Gastrocnemius medialis (tissue), 4 donors: ENCODE results near the gene LRRC1. TPM values are rescaled to one million over a fixed set of nuclear protein-coding genes. Genes with fewer than 3 reads are reported as not detected.

Source experiments
- ATAC-seq, 2 donors: fragments of 150-250 bp; one replicate each; pipeline ENCODE4 v1.9.1; 2016
- DNase-seq, 2 donors: peaks; one replicate each; pipeline ENCODE4 v3.0.0-alpha.2; 2019
- H3K27ac ChIP-seq, 4 donors: fragments of 200-600 bp; sonication (generic); 1 replicate in 1 of 4; 2 replicates in 3 of 4; pipeline ENCODE4 v1.5.1; 2016 to 2018; ENCODE audit warnings: mild to moderate bottlenecking in 2 of 4, moderate library complexity in 1 of 4
- H3K27me3 ChIP-seq, 3 donors: fragments of 200-600 bp; sonication (generic) in 2 of 3; 1 replicate in 1 of 3; 2 replicates in 2 of 3; pipeline versions ENCODE4 v1.5.1 to v1.6.0; 2016 to 2019; ENCODE audit warnings: mild to moderate bottlenecking in 1 of 3, moderate library complexity in 1 of 3
- H3K36me3 ChIP-seq, 2 donors: fragments of 200-600 bp; sonication (generic) in 1 of 2; one replicate each; pipeline ENCODE4 v1.5.1; 2017 to 2018
- H3K4me1 ChIP-seq, 2 donors: fragments of 200-600 bp; sonication (generic) in 1 of 2; one replicate each; pipeline ENCODE4 v1.5.1; 2016 to 2017; ENCODE audit warnings: mild to moderate bottlenecking in 2 of 2
- H3K4me3 ChIP-seq, 4 donors: fragments of 200-600 bp; sonication (generic) in 3 of 4; 1 replicate in 1 of 4; 2 replicates in 3 of 4; pipeline ENCODE4 v1.5.1; 2016 to 2019; ENCODE audit warnings: mild to moderate bottlenecking in 2 of 4
- H3K9me3 ChIP-seq, 3 donors: fragments of 200-600 bp; sonication (generic) in 2 of 3; 1 replicate in 1 of 3; 2 replicates in 2 of 3; pipeline ENCODE4 v1.5.1; 2016 to 2019
- CTCF ChIP-seq, 5 experiments: fragments of 450-650 bp in 3 of 5; fragments of 200-600 bp in 2 of 5; sonication (generic) in 2 of 5; IDR thresholded peaks in 4 of 5; conservative IDR thresholded peaks in 1 of 5; 1 replicate in 4 of 5; 2 replicates in 1 of 5; pipeline ENCODE4 v1.5.1; 2016 to 2019; ENCODE audit warnings: antibody characterized with exemption in 5 of 5, mild to moderate bottlenecking in 3 of 5, moderate library complexity in 3 of 5
- POLR2A ChIP-seq, 2 donors: fragments of 450-650 bp; IDR thresholded peaks; one replicate each; pipeline ENCODE4 v1.6.1; 2017; ENCODE audit warnings: antibody characterized with exemption in 2 of 2, mild to moderate bottlenecking in 2 of 2, moderate library complexity in 2 of 2
- in situ Hi-C, 4 donors: fragments of 200-750 bp; cut with MboI; loops; one replicate each; pipeline versions ENCODE4 v1.15.0 to v1.8.0; 2017; ENCODE audit warnings: low sequenced_read_pairs in 4 of 4
- intact Hi-C: fragments of 100-400 bp; cut with DNase I; formaldehyde crosslinking; loops from one replicate; pipeline ENCODE4 v1.15.1; 2023; ENCODE audit warnings: low total_unique reads
- total RNA-seq, 4 donors: library from RNA; depleted of rRNA; stranded (reverse); fragments of >200 nt; gene quantifications; one replicate each; pipeline versions ENCODE4 v1.1.0 to v1.2.3, GENCODE V29; 2016

The LRRC1 gene
- total RNA-seq, 4 donors from 2014 or later: 0.67 to 8.5 (median 2.4) TPM

- ATAC-seq (no peak), DNase-seq (no peak)
- Histone ChIP-seq H3K27ac (no peak overlapping the region), H3K4me1 (no peaks in the 10 kb centered on the region), H3K9me3 (peaks cover 0 to 10% (median 0%) of the 10 kb centered on the region in 3 donors), H3K36me3 (no peaks in the 10 kb centered on the region), H3K27me3 (peaks cover 0 to 10% (median 7%) of the 10 kb centered on the region in 3 donors), H3K4me3 (no peak overlapping the region)
- TF ChIP-seq POLR2A (IDR thresholded peaks at IDR 0.05): no peak
- no peak for TF ChIP-seq CTCF (IDR thresholded peaks at IDR 0.05 in 4 of 5, conservative IDR thresholded peaks at IDR 0.05 in 1 of 5)
- intact Hi-C loops: no loop called here
- in situ Hi-C loops: no loop called here
Measured at GRCh38 chr6:53786832-53787231, 8.0 kb upstream of the LRRC1 start.

GRCh38 chr6:53790886-53791285 is 3.9 kb upstream of the LRRC1 start:
- no peak overlapping the region for H3K4me3 ChIP-seq
- ATAC-seq: no peak
- peaks cover 19 to 20% of the 10 kb centered on the region in 2 donors for H3K4me1 ChIP-seq
- TF ChIP-seq POLR2A (IDR thresholded peaks at IDR 0.05) (no peak), CTCF (IDR thresholded peaks at IDR 0.05 in 4 of 5, conservative IDR thresholded peaks at IDR 0.05 in 1 of 5) (no peak)
- H3K27me3 ChIP-seq: peaks cover 26 to 36% (median 35%) of the 10 kb centered on the region in 3 donors
- no peak for DNase-seq
- no peaks in the 10 kb centered on the region for H3K36me3 ChIP-seq
- H3K27ac ChIP-seq: no peak overlapping the region
- in situ Hi-C loops (no loop called here), intact Hi-C loops (loop anchor here (10.0 kb wide), 1 partner anchor 164 kb away; no protein-coding TSS in a partner anchor)
- peaks cover 0 to 10% (median 0%) of the 10 kb centered on the region in 3 donors for H3K9me3 ChIP-seq

- TF ChIP-seq CTCF (IDR thresholded peaks at IDR 0.05 in 4 of 5, conservative IDR thresholded peaks at IDR 0.05 in 1 of 5): no peak
- no peak for TF ChIP-seq POLR2A (IDR thresholded peaks at IDR 0.05)
- in situ Hi-C loops: no loop called here
- no peak for ATAC-seq
- no peak for DNase-seq
- peaks cover 0 to 10% (median 0%) of the 10 kb centered on the region in 3 donors for H3K9me3 ChIP-seq
- no peaks in the 10 kb centered on the region for H3K36me3 ChIP-seq
- peaks cover 28 to 36% (median 36%) of the 10 kb centered on the region in 3 donors for H3K27me3 ChIP-seq
- intact Hi-C loops: loop anchor here (10.0 kb wide), 1 partner anchor 163 kb away; no protein-coding TSS in a partner anchor
- peaks cover 20 to 21% of the 10 kb centered on the region in 2 donors for H3K4me1 ChIP-seq
- H3K27ac ChIP-seq: no peak overlapping the region
- no peak overlapping the region for H3K4me3 ChIP-seq
Measured at GRCh38 chr6:53792016-53792415, 2.8 kb upstream of the LRRC1 start.

- in situ Hi-C loops: no loop called here
Measured at GRCh38 chr6:53792973-53793317, 1.9 kb upstream of the LRRC1 start.

More at GRCh38 chr6:53792973-53793317, 1.9 kb upstream of the LRRC1 start:
- no peak overlapping the region for H3K27ac ChIP-seq
- intact Hi-C loops: loop anchor here (10.0 kb wide), 1 partner anchor 162 kb away; no protein-coding TSS in a partner anchor
- H3K36me3 ChIP-seq: no peaks in the 10 kb centered on the region
- DNase-seq (no peak), ATAC-seq (no peak)
- TF ChIP-seq CTCF (IDR thresholded peaks at IDR 0.05 in 4 of 5, conservative IDR thresholded peaks at IDR 0.05 in 1 of 5) (no peak), POLR2A (IDR thresholded peaks at IDR 0.05) (no peak)
- peaks cover 28 to 36% (median 36%) of the 10 kb centered on the region in 3 donors for H3K27me3 ChIP-seq
- H3K9me3 ChIP-seq: peaks cover 0 to 10% (median 0%) of the 10 kb centered on the region in 3 donors
- peak overlapping the region in 1 of 4 donors; percentile 62 for H3K4me3 ChIP-seq
- peaks cover 20 to 21% of the 10 kb centered on the region in 2 donors for H3K4me1 ChIP-seq
